OCI-M2 (cell line): ENCODE measurements around the gene PTPRE.

ENCODE experiments used
- DNase-seq: peaks from one replicate; lab custom pipeline; 2025; ENCODE audit not compliant: unreplicated experiment; lab: John Stamatoyannopoulos, UW

The PTPRE gene

DNA sequence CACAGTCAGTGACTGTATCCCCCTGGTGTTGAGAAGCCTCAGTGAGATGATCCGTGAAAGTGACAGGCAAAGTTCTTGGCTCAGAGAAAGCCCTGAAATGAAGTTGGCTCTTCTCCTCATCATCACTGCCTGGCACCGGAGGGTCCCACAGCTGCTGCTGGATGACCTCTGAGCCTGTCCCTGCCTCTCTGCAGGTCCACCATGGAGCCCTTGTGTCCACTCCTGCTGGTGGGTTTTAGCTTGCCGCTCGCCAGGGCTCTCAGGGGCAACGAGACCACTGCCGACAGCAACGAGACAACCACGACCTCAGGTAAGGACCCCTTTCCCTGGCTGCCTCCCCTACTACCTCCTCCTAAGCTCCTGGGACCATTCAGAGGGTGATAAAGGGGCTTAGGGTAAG lies 133.8 kb downstream of the PTPRE start:
- DNase-seq: no peak

DNA sequence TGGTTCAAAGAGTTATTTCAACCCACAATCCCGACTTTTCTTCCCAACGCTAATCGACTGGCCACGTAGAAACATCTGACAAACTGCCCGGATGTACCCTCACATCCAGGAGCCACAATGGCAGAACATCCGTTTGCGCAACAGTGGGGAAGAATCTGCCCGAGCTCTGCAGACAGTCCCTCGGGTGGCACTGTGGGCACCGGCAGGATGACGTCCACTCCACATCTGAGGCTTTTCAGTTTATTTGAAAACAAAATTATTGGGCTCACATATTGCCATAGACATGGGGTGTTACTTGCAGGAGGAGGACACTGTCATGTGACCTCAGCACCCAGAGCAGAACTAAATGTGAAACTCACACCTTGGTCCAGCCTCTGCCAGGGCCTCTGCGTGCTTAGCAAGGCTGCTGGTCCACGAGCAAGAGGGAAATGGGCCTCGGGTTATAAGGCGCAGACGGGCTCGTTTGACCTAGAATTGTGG lies 135.3 kb downstream of the PTPRE start:
- no peak for DNase-seq

DNA sequence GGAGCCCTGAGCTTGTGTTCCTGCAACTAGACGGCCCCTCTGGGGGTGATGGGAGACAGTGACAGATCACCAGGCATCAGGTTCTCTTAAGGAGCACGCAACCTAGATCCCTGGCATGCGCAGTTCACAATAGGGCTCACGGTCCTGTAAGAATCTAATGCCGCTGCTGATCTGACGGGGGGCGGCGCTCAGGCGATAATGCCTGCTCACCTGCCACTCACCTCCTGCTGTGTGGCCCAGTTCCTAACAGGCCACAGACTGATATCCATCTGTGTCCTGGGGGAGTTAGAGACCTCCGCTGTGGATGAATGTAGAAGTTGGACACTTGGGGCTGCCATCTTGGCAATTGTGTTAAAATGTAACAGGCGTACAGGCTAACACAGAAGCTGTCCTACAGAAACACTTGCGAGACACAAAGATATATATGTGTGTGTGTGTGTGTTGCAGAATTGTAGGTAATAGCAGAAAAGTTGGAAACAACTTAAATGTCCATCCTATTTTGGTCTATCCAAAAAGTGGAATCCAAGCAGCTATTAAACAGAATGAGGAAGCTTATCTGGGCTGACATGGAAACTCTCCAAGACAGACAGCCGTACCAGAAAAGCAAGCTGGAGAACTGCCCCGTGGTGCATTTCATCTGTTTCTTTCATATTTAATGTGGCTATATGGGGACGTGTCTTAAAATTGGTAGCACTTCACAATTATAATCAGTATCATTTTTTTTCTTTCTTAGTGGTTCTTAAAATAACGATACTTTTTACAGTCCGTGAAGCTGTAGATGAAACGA lies 136.5 kb downstream of the PTPRE start:
- no peak for DNase-seq

DNA sequence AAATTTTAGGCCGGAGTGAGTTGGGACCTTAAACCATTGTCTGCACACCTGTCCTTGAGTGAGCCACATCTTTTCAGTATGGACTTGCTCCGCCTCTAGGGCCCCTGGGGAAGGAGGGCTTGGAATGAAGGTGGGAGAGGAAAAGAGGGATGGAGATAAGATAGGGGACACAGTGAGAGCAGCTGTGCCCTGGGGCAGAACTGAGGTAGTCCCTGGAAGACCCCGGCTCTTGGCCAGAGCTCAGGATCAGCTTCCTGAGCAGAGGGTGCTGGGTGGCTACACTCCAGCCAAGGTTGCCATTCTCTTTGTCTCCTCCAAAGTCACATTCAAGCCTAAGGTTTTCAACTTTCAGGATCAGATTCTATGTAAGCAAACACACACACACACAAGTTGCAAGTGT lies 137.3 kb downstream of the PTPRE start:
- no peak for DNase-seq

DNA sequence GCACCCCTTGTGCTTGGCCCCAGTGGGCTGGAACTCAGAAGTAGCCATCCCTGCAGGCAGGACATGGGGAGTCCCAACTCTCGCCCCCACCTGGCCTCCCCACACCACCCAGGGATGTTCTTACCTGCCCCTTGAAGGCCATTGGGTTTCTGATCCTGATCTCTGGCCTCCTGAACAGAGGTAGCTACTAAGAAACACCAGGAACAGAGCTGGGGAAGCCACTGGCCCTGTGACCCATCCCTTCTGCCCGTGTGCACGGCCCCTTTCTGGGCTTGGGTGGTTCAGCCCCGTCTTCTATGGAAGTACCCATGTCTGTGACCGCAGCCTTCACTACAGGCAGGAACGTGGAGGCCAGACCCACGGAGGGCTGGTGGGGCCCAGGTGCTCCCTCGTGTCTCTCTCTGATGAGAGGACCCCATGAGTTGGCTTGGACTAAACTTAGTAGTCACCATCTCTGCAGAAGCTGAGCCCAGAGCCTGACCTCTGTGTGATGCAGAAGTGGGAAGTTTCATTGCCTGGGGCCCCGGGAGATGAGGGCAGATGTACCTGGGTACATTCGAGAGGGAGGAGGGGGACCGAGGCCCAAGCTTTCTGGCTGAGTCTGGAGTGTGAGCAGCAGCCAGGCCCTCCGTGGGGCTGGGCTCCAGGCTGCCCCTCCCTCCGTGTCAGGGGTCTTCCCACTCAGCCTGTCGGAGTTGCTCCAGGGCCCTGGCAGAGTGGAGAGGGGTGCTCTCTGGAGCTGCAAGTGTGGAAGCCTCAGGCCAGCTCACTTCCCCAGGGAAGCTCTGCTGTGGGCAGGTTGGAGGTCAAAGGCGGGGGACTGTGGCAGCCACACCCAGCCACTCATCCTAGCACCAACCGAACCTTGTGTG lies 138.3 kb downstream of the PTPRE start:
- DNase-seq: no peak

DNA sequence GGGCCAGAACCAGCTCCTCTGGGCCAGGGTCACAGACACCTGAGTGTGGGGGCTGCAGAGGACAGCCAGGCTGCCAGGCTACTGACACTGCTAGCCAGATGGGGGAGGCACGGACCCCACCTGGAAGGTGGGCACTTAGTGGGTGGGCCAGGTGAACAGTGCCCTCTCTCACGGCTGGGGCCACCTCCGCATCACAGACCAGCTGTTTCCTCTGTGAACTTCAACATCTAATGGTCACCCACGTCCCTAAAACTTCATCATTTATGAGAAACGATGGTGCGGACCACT lies 138.9 kb downstream of the PTPRE start:
- no peak for DNase-seq

DNA sequence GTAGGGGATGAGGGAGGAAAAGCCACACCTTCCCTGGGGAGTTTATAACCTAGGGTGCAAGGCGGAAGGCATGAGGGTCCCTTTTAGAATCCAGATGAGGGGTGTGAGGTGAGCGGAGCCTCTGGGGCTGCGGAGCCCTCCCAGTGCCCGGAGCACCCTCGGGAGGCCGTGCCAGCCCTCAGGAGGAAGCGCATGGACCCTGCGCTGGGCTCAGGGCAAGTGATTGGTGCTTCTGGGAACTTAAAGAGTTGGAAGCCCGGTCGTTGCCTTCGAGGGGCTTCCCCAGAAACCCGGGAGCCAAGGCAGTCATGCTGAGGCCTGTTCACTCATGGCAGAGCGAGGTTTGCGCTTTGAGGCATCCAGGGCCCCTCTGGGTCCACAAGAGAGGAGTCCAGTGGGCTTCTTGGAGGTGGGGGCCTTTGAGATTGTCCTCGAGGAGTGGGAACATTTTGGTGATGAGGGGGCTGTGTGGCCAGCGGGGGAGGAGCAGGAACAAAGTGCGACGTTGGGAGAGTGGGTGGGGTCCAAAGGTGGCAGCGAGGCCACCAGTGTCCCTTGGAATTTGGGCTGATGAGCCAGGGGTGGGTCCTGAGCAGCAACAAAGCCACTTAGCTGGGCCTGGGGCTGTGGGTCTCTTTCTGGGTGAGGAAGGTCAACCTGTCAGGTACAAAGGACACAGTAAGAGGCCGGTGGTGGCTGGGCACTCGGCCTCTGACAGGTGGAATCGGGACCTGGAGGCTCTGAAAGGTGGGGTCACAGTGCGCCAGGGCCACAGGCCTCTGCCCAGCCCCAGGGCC lies 139.5 kb downstream of the PTPRE start:
- DNase-seq: no peak

DNA sequence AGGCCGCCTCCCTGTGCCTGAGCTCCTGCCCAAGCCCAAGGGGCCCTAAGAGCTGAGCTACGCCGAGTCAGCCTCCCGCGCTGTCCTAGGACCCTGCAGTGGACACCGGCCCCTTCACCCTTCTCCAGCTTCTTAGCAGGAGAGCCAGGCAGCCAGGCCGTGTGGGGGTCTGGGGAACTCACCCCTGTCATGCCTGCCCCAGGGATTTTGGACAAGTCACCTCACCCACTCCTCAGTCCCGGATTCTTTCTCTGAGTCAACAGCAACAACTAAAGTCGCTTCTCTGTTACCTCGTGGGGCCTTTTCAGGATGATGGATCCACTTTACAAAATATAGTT lies 140.0 kb downstream of the PTPRE start:
- DNase-seq: no peak

DNA sequence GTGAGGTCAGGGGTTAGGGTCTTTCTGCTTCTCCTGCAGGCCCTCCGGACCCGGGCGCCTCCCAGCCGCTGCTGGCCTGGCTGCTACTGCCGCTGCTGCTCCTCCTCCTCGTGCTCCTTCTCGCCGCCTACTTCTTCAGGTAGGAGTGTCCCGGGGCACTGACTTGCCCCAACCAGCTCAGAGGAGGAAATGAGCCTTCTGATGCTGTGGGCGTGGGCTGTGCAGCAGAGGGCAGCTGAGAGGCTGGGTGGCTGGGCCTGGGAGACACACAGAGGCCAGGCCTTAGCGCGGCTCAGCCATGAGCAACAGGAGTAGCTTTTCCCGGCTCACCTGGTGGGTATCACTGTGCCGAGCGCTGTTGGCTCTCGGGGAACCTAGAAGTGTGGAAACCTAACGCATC lies 140.4 kb downstream of the PTPRE start:
- no peak for DNase-seq

DNA sequence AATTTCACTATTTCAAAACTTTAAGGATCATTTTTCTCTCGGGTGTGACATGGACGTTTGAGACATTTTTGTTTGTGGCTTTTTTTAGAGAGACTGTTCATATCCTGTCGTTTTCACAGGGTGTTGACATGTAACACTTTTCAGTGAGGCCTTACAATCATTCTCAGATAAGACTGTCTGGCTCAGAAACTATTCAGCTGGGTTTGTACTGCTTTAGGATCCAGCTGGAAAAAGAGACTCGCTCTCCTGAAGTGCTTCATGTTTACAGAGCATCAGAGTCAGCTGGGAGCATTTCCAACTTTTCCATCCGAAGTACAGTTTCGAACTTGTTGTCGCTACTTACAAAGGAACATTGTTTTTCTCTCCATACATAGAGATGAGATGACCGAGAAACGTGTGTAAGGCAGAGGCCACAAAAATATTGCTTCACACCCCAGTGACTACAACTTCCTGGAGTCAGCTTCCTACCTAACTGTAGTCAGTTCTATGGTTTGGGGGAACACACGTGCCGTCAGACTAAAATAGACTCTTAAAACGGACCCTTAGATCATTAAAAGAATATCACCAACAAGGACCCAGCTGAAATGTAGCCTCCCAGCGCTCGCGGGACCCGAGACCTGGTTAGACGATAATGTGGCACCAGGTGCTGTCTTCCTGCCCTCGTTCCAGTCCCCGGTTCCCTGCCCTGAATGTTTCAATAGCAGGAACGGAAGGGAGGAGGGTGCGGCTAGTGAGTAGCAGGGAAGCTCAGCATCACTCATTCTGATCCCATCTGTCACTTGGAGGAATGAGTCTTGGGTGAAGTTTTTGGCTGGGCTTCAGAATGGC lies 141.3 kb downstream of the PTPRE start:
- no peak for DNase-seq

DNA sequence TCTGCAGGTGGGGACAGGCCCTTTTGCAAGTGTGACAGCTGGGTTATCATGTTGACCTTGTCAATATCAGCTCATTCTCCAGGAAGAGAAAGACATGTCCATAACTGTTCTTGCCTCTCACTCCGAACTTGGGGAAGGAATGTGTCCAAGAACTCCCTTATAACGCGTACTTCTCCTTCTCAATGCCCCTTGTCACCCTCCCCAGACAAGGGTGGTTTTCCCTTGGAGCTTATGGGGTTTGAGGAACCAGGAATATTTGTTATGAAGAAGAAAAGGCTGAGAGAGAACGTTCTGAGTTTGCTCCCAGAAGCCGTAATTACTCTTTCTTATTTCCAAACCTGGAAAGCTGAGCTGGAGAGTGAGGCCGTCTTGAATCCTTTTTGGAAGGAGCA lies 141.9 kb downstream of the PTPRE start:
- no peak for DNase-seq

DNA sequence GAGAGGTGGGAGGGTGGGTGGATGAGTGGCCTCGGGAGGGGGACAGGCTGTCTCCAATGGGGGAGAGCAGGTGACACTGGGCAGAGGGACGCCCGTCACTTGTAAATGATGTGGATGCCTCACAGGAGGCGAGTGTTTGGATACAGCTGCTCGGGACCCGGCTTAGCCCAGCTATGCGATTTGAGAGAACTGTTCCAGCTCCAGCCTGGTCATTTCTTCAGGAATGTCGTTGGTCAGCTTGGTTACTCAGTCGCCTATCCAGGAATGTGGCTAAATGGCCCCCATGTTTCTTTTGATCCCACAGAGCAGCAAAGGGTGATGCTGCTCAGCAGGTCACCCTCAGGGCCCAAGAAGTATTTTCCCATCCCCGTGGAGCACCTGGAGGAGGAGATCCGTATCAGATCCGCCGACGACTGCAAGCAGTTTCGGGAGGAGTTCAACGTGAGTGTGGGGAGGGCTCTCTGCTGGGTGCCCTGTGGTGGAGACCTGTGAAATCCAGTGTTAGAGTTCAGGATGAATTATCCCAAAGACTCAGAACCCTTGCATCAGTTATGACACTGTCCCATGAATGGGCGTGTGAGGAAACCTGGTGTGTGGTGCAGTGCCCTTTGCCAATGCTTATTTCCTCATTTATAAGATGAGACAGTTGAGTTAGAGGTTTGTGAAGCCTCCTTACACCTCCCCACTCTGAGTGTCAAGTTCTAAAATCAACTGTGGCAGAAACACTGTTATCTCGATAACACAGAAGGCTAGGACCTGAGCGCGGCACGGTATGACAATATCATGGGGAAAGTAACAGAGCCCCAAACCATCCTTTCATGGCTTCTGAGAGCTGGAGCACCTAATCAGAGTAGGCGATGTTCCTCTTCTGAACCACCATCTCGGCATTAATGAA lies 142.6 kb downstream of the PTPRE start:
- no peak for DNase-seq

DNA sequence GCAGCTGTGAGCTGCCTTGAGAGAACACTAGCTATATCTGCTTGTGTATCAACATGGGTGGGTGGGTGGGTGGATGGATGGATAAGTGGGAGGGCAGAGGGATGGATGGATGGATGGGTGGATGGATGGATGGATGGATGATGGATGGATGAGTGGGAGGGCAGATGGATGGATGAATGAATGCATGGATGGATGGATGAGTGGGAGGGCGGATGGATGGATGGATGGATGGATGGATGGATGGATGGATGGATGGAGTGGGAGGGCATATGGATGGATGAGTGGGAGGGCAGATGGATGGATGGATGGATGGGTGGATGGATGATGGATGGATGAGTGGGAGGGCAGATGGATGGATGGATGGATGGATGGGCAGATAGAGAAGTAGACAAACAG lies 143.2 kb downstream of the PTPRE start:
- DNase-seq: no peak

DNA sequence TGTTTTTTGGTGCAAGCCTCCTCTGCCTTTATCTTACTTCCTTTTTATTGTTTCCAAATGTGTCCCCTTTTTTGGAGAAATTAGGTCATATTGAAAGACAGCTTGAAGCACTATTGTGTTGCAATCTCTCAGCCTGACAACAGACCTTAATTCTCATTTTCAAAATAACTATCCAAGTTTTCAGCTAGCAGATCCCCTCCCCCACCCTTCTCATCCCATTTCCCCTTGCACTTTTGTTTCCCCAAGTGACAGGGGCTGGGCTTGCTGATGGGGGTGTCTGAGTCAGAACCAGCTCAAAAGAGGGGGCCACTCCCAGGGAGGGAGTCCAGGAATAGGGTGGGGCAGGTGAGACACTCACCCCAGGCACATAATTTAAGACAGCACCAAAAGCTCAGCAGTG lies 144.0 kb downstream of the PTPRE start:
- DNase-seq: no peak

DNA sequence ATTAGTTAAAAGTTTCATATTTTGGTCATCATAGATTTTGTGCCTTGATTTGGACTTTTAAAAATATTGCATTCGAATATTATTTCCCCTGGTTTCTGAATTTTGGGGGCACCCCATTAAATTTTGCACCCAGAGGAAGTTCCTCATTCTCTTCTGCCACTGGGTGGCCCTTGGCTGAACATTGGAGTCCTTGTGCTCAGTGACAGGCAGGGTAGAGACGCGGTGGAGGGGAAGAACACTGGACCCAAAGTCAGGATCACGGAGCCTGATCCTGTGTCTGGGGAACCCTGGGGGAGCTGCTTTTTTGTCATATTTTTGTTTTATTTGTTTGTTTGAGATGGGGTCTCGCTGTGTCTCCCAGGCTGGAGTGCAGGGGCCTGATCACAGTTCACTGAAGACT lies 144.6 kb downstream of the PTPRE start:
- no peak for DNase-seq

DNA sequence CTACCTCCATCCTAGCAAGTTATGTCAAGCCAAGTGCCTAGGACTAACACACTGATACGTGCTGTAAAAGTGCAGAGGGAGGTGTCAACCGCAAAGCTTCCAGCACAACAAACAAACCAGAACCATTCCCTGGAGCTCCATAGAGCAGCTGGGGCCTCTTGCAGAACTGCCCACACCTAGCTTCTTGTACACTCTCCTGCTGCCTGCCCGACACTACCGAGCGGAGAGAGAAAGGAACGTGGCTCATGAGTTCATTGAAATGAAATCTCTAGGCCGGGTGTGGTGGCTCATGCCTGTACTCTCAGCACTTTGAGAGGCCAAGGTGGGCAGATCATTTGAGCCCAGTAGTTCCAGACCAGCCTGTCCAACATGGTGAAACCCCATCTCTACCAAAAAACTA lies 145.8 kb downstream of the PTPRE start:
- DNase-seq: no peak

DNA sequence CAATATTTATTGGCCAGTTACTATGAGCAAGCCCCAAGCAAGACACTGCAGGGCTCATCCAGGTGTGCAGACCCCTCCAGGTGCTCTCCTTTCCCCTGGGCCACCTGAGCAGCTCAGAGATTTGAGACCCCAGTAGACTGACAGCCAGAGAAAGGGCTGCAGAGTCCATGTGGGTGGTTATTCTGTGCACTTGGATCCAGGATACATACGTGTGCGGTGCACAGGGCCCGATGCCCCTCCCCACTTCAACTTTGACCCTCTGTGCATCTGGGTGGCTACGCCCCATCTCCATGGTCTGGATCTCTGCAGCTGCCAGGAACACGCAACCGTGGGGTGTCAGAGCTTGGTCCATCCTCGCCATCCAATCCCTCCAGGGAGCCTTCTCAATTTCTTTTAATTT lies 146.5 kb downstream of the PTPRE start:
- DNase-seq: no peak

DNA sequence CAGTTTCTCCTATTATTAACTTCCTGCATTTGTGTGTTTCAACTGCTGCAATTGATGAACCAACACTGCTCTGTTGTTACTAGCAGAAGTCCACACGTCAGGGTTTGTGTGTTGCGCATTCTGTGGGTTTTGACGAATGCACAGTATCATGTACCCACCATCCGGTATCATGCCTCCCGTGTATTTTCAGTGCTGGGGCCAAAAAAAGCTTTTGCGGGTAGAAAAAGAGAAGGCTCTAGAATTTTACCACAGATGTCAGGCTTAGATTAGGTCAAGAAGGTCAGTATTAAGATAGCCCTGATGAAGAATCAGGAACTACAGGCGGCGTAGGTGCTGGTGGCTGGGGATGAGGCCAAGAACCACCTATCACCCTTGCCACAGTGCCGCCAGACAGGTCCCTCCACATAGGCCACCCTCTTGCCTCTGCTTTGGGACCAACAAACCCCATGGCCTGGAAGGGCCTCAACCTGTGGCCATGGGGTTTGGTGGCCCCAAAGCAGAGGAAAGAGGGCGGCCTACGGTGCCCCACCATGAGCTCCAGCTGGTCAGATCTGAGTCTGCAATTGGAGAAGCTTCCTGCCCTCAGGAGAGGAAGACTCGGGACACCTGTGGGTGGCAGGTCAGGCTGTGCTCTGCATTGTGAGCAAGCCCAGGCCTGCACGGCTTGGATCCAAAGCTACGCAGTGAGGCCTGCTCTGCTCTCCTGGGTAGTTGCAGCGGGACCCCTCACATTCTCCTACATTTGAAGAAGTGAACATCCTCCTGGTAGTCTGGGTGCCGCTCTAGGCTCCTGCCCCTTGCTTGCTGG lies 147.5 kb downstream of the PTPRE start:
- DNase-seq: no peak
